ENCODE data around the gene ZNF579.

Gene ZNF579, protein sequence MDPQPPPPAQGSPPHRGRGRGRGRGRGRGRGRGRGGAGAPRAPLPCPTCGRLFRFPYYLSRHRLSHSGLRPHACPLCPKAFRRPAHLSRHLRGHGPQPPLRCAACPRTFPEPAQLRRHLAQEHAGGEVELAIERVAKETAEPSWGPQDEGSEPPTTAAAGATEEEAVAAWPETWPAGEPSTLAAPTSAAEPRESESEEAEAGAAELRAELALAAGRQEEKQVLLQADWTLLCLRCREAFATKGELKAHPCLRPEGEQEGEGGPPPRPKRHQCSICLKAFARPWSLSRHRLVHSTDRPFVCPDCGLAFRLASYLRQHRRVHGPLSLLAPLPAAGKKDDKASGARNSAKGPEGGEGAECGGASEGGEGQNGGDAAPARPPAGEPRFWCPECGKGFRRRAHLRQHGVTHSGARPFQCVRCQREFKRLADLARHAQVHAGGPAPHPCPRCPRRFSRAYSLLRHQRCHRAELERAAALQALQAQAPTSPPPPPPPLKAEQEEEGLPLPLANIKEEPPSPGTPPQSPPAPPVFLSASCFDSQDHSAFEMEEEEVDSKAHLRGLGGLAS

DNA sequence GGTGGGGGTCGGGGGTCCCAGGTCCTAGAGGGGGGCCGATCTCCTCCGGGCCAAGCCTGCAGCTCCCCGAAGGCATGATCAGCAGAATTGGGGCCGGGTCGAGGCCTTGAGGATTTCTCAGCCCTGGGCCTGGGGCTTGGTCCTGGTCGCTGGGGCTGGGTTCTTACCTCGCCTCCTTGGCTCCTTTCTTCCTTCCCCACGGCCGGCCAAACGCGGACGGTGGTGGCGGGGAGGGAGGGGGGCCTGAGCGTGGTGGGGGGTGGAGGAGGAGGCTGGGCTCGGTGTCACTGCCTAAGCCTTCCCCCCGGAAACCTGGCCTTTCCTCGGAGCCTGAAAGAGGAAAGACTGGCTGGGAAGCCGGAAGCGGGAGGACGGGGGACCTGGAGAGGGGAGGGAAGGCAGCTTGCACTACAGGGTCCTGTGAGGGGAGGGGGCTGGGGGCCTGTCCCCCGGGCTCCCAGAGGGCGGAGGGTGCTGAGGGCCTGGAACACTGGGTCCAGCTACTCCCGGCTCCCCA lies at the start of gene ZNF579:
Gene ZNF579, minus strand, starts transcription at position 221 of the 517 bp plus-strand sequence. CDS start 1,209 bp downstream, outside the sequence.
- DNase-seq: peak; percentile 69

- no peak for DNase-seq
Measured at GRCh38 chr19:55626350-55626749, 45.7 kb upstream of the ZNF579 start.

- no peak for DNase-seq
Measured at GRCh38 chr19:55625004-55625326, 44.3 kb upstream of the ZNF579 start.

DNA sequence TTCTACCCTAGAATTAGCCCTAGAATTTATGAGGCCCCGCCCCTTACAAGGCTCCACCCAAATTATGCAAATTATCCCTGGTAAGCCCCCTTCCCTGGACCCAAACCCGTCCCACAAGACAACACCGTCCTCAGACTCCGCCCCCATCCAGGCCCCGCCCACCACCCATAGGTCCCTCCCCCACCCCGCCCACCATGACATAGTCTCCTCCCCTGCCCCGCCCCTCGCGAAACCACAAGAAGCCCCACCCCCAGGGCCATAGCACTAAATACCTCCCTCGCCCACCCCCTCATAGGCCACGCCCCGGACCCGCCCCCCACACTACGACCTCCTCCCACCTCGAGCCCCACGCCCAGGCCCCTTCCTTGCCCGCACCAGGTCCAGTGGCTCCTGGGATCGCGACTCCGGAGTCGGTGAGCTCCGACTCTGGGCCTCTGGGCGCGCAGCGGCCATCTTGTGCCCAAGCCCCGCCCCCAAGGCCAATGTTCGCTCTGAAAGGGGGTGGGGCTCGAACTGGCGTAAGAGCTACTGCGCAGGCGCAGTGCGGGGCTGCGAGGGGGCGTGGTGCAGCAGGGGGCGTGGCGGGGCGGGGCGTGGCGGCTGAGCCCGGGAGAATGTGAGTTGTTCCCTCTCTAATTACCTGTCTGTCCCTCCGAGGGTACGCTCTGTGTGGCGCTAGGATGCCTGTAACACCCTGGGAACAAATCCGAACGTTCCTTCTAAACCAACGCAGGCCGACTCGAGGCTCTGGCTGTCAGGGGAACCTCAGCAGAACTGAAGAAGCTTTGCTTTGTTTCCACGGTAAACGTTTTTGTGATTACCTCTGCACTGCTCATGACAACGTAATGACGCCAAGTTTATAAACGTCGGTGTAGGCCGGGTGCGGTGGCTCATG lies 43.7 kb upstream of the ZNF579 start, which contains the start of gene ZNF784:
Gene ZNF784, minus strand, starts transcription at position 458 of the 895 bp plus-strand sequence. Its CDS starts 5 bp downstream, at position 453.
- peak; percentile 91 for DNase-seq

DNA sequence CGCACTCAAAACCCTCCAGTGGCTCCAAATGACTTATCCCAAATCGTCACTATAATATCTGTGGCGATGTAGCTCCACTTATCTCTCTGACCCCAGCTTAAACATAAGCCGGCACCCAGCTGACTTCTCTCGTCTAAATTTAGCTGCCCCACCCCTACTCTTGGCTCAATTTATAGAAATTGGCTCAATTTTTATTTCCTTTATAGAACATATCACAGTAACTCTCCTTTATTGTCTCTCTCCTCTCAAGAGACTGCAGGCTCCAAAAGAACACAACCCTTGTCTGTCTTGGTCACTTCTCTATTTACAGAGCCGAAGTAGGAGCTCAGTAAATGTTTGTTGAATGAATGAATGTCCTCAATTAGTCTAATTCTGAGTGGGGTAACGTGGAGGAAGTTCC lies 42.9 kb upstream of the ZNF579 start:
- DNase-seq: no peak

- no peak for DNase-seq
Measured at GRCh38 chr19:55623130-55623529, 42.5 kb upstream of the ZNF579 start.

DNA sequence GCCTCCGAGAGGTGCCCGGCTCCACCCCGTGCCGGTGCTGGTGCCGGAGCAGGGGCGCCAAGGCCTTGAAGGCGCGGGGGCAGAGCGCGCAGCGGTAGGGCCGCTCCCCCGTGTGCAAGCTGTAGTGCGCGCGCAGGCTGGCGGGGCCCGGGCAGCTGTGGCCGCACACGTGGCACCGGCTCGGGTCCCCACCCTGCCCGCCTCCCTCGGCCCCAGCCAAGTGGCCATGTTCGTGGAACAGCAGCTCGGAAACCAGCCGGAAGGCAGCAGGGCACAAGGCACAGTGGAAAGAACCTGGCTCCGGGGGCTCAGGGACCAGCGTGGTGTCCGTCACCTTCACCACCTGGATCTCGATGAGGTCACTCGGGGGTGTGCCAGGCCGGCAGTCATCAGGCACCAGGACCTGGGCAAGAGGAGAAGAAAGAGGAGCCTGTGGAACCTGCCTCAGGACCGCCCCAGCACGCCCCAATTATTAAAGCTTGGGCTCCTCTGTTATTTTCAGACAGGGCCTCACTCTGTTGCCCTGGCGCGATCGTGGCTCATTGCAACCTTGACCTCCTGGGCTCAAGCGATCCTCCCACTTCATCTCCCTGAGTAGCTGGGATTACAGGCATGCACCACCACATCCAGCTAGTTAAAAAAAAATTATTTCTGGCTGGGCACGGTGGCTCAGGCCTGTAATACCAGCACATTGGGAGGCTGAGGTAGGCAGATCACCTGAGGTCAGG lies 41.8 kb upstream of the ZNF579 start:
- DNase-seq: no peak

DNA sequence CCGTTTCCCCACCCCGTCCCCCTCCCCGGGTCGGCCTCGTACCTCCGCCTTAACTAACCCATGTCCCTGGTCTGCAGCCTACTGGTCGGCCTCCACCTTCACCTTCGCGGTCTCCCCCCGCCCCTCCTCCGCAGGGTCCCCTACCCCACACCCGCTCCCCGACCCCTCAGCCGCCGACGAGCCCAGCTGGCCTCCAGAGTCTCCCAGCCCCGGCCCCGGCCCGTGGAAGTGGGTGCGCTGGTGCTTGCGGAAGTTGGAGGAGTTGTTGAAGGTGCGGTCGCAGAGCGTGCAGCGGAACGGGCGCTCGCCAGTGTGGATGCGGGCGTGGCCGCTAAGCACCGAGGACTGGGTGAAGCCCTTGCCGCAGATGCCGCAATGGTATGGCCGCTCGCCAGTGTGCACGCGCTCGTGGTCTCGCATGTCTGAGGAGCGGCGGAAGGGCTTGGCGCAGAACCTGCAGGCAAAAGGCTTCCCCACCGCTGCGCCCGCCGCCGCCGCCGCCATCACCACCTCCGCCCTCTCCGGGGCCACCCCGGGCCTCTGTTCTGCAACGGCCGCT lies 41.1 kb upstream of the ZNF579 start:
- DNase-seq: no peak

GRCh38 chr19:55621205-55621672 lies 40.6 kb upstream of the ZNF579 start:
- DNase-seq: no peak

- no peak for DNase-seq
Measured at GRCh38 chr19:55620410-55621204, 40.0 kb upstream of the ZNF579 start.

DNA sequence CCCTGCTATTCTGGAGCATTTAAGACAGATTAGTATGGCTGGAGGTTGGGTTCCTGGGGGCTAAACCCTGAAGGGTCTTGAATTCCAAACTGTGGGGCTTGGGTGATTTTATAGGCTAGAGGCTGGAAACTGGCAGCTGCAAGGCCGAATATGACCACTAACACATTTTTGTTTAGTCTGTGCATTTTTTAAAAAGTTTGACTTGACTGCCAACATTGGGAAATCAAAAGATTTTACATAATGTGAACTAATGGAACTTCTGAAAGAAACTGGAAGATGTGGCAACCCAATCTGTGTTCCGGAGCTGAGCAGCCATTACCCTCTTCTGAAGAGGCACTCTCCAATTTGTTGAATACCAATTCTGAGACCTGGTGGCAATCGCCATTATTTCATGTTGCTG lies 38.6 kb upstream of the ZNF579 start:
- DNase-seq: no peak

- no peak for DNase-seq
Measured at GRCh38 chr19:55618426-55618825, 37.8 kb upstream of the ZNF579 start.

DNA sequence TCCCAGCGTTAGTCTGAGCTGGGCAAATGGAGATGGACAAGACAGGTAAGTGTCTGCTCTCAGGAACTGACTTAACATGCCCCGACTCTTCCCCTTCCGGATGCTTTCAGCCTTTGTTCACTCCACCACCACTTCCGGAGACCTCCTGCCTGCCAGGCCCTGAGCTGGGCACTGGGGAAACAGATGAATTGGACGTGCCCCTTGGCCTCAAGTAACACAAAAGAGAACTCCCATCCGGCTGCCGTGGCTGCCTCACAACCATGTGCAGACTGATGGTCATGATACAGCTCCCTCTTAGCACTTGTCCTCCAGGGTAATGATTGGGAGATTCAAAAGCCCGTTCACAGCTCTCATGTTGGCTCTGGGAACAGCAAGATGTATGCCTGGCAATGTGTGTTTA lies 36.8 kb upstream of the ZNF579 start:
- no peak for DNase-seq

GRCh38 chr19:55616395-55616875 lies 35.8 kb upstream of the ZNF579 start:
- no peak for DNase-seq

- DNase-seq: no peak
Measured at GRCh38 chr19:55615543-55616394, 35.1 kb upstream of the ZNF579 start.

GRCh38 chr19:55614711-55615542 lies 34.3 kb upstream of the ZNF579 start:
- DNase-seq: no peak

GRCh38 chr19:55613930-55614710 lies 33.5 kb upstream of the ZNF579 start:
- DNase-seq: no peak

GRCh38 chr19:55613396-55613795 lies 32.7 kb upstream of the ZNF579 start:
- DNase-seq: no peak
